Mesenchymal stem cell (in vitro differentiated cells and primary cell): ENCODE results near the gene LRP8.
A peak's percentile ranks its signal among the peaks of the same experiment; 100 is the strongest.

ENCODE experiments used
- DNase-seq: peaks from one replicate; pipeline ENCODE4 v3.0.0-alpha.2; 2013
- H2AFZ ChIP-seq: one replicate; pipeline ENCODE4 v1.6.1; 2013; ENCODE audit warnings: low read depth, mild to moderate bottlenecking, control low read depth, inconsistent platforms, low read length, moderate library complexity
- H2AK5ac ChIP-seq: 2 replicates; pipeline ENCODE4 v1.6.1; 2013; ENCODE audit warnings: low read length, moderate library complexity, mild to moderate bottlenecking, inconsistent platforms; ENCODE audit not compliant: severe bottlenecking
- H2BK120ac ChIP-seq: one replicate; pipeline ENCODE4 v1.6.1; 2013; ENCODE audit warnings: low read depth, mild to moderate bottlenecking, inconsistent platforms, low read length, moderate library complexity
- H2BK12ac ChIP-seq, 2 experiments: one replicate each; pipeline ENCODE4 v1.6.1; 2013; ENCODE audit warnings: inconsistent platforms in 2 of 2, low read length in 2 of 2, mild to moderate bottlenecking in 2 of 2, moderate library complexity in 2 of 2, control low read depth in 1 of 2
- H2BK15ac ChIP-seq: one replicate; pipeline ENCODE4 v1.6.1; 2013; ENCODE audit warnings: mild to moderate bottlenecking, low read depth, inconsistent platforms; ENCODE audit not compliant: poor library complexity, severe bottlenecking
- H2BK5ac ChIP-seq: 2 replicates; pipeline ENCODE4 v1.6.1; 2013; ENCODE audit warnings: low read depth, mild to moderate bottlenecking, low read length, control low read depth, inconsistent platforms; ENCODE audit not compliant: poor library complexity, severe bottlenecking
- H3K14ac ChIP-seq, 2 experiments: one replicate each; pipeline ENCODE4 v1.6.1; 2013; ENCODE audit warnings: inconsistent platforms in 2 of 2, low read length in 2 of 2, control low read depth in 1 of 2, mild to moderate bottlenecking in 1 of 2, moderate library complexity in 1 of 2
- H3K18ac ChIP-seq, 2 experiments: one replicate each; pipeline ENCODE4 v1.6.1; 2013; ENCODE audit warnings: inconsistent platforms in 2 of 2, low read length in 2 of 2, control low read depth in 1 of 2, low read depth in 1 of 2, mild to moderate bottlenecking in 1 of 2
- H3K23ac ChIP-seq, 2 experiments: one replicate each; pipeline ENCODE4 v1.6.1; 2013; ENCODE audit warnings: inconsistent platforms in 2 of 2, low read length in 2 of 2, mild to moderate bottlenecking in 2 of 2, moderate library complexity in 2 of 2, control low read depth in 1 of 2
- H3K27ac ChIP-seq: 2 replicates; pipeline ENCODE4 v1.5.1; 2013; ENCODE audit warnings: mild to moderate bottlenecking, moderate library complexity, low read length, control low read depth, inconsistent platforms; ENCODE audit not compliant: poor library complexity, severe bottlenecking
- H3K27me3 ChIP-seq, 2 experiments: 2 replicates each; pipeline versions ENCODE4 v1.6.1 to v1.7.0; 2013; ENCODE audit warnings: low read length in 2 of 2, mild to moderate bottlenecking in 2 of 2, moderate library complexity in 2 of 2, control low read depth in 1 of 2, inconsistent platforms in 1 of 2; ENCODE audit not compliant: control insufficient read depth in 1 of 2, insufficient read depth in 1 of 2
- H3K36me3 ChIP-seq, 2 experiments: 2 replicates each; pipeline versions ENCODE4 v1.6.1 to v1.7.0; 2013; ENCODE audit warnings: low read length in 2 of 2, control low read depth in 1 of 2, inconsistent platforms in 1 of 2, low read depth in 1 of 2, mild to moderate bottlenecking in 1 of 2; ENCODE audit not compliant: insufficient read depth in 2 of 2, control insufficient read depth in 1 of 2
- H3K4ac ChIP-seq, 2 experiments: one replicate each; pipeline ENCODE4 v1.6.1; 2013; ENCODE audit warnings: inconsistent platforms in 2 of 2, low read length in 2 of 2, mild to moderate bottlenecking in 2 of 2, moderate library complexity in 2 of 2, control low read depth in 1 of 2, low read depth in 1 of 2
- H3K4me1 ChIP-seq: 2 replicates; pipeline ENCODE4 v1.6.1; 2013; ENCODE audit warnings: low read depth, low read length, control low read depth; ENCODE audit not compliant: control insufficient read depth, insufficient read depth
- H3K4me2 ChIP-seq: 2 replicates; pipeline ENCODE4 v1.6.1; 2013; ENCODE audit warnings: low read length, mild to moderate bottlenecking, inconsistent platforms; ENCODE audit not compliant: poor library complexity, severe bottlenecking
- H3K4me3 ChIP-seq, 2 experiments: 2 replicates each; pipeline versions ENCODE4 v1.5.1 to v1.7.0; 2013; ENCODE audit warnings: low read length in 2 of 2, mild to moderate bottlenecking in 2 of 2, control low read depth in 1 of 2, low read depth in 1 of 2; ENCODE audit not compliant: insufficient read depth in 1 of 2
- H3K79me1 ChIP-seq: replicated peaks from 2 replicates; pipeline ENCODE4 v1.6.1; 2013; ENCODE audit warnings: mild to moderate bottlenecking, control low read depth, low read length, inconsistent platforms; ENCODE audit not compliant: poor library complexity, severe bottlenecking
- H3K9ac ChIP-seq: 2 replicates; pipeline ENCODE4 v1.7.0; 2013; ENCODE audit warnings: mild to moderate bottlenecking, low read length, moderate library complexity
- H3K9me3 ChIP-seq: 2 replicates; pipeline ENCODE4 v1.7.0; 2013; ENCODE audit warnings: mild to moderate bottlenecking, low read length; ENCODE audit not compliant: control insufficient read depth
- H4K8ac ChIP-seq: one replicate; pipeline ENCODE4 v1.6.1; 2013; ENCODE audit warnings: inconsistent platforms, mild to moderate bottlenecking, low read length, moderate library complexity
- H4K91ac ChIP-seq: one replicate; pipeline ENCODE4 v1.6.1; 2013; ENCODE audit warnings: mild to moderate bottlenecking, low read length, inconsistent platforms
- WGBS: methylation state at CpG from one replicate; pipeline ENCODE4 v1.1.7; 2013; ENCODE audit warnings: mixed read lengths; 5-methylcytosine and 5-hydroxymethylcytosine counted together

The LRP8 gene

DNA sequence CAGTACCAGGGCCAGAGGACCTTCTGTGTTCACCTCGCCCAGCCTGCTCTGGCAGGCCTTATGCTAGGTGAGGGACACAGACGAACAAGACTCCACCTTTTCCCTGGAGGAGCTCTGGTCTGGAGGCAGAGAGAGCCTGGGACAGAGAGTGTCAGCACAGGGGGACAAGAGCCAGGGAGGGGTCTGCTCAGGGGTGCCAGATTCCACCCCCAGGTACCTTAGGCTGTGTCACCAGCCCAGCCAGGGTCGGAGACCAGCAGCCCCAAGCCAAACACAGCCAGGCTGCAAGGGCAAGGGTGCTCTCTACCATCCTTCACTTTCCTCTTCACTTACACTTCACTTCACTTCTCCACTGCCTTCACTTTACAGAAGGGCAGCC lies 4.3 kb upstream of the LRP8 start:
- WGBS, result 89% methylated on average over 3 of the region's 3 CpGs
- Histone ChIP-seq H3K9ac (no peak overlapping the region), H4K91ac (no peak overlapping the region), H3K79me1 (peaks cover under 1% of the 10 kb centered on the region), H3K4me3 (no peak overlapping the region), H3K23ac (no peak overlapping the region), H3K14ac (peak overlapping the region in 1 of 2 experiments; percentile 68), H2BK5ac (no peak overlapping the region), H2BK12ac (no peak overlapping the region), H3K4ac (no peak overlapping the region), H3K27ac (no peak overlapping the region), H2BK120ac (no peak overlapping the region), H2AFZ (no peak overlapping the region), H2BK15ac (no peak overlapping the region), H3K27me3 (peaks cover 0 to 9% of the 10 kb centered on the region in 2 experiments), H3K4me2 (no peak overlapping the region), H2AK5ac (no peak overlapping the region), H3K18ac (no peak overlapping the region), H3K9me3 (no peaks in the 10 kb centered on the region), H3K4me1 (peaks cover 12% of the 10 kb centered on the region), H3K36me3 (no peaks in the 10 kb centered on the region), H4K8ac (no peak overlapping the region)
- no peak for DNase-seq

- Histone ChIP-seq H2BK12ac (no peak overlapping the region), H4K91ac (no peak overlapping the region), H3K27me3 (peaks cover 0 to 6% of the 10 kb centered on the region in 2 experiments), H3K23ac (no peak overlapping the region), H3K4ac (no peak overlapping the region), H3K14ac (peak overlapping the region in 1 of 2 experiments; percentile 68), H3K4me2 (no peak overlapping the region), H3K9ac (no peak overlapping the region), H3K27ac (no peak overlapping the region), H3K79me1 (peaks cover 1% of the 10 kb centered on the region), H4K8ac (no peak overlapping the region), H2BK5ac (no peak overlapping the region), H2BK15ac (no peak overlapping the region), H3K36me3 (no peaks in the 10 kb centered on the region), H3K4me1 (peaks cover 17% of the 10 kb centered on the region), H3K4me3 (no peak overlapping the region), H3K9me3 (no peaks in the 10 kb centered on the region), H2BK120ac (no peak overlapping the region), H2AFZ (no peak overlapping the region), H2AK5ac (no peak overlapping the region), H3K18ac (no peak overlapping the region)
- no peak for DNase-seq
- WGBS, result 90% methylated on average over 7 of the region's 7 CpGs
Observed at GRCh38 chr1:53331446-53332185, 3.7 kb upstream of the LRP8 start.

GRCh38 chr1:53330819-53331218 lies 2.9 kb upstream of the LRP8 start:
- no peak for DNase-seq
- no peak overlapping the region for H3K18ac ChIP-seq
- H3K36me3 ChIP-seq, result no peaks in the 10 kb centered on the region
- H2BK12ac ChIP-seq, result no peak overlapping the region
- no peak overlapping the region for H4K8ac ChIP-seq
- H3K27me3 ChIP-seq, result no peaks in the 10 kb centered on the region
- no peak overlapping the region for H2BK120ac ChIP-seq
- H2AK5ac ChIP-seq, result no peak overlapping the region
- H2BK15ac ChIP-seq, result no peak overlapping the region
- no peak overlapping the region for H3K27ac ChIP-seq
- H4K91ac ChIP-seq, result no peak overlapping the region
- peaks cover 1% of the 10 kb centered on the region for H3K79me1 ChIP-seq
- H2BK5ac ChIP-seq, result no peak overlapping the region
- no peak overlapping the region for H3K9ac ChIP-seq
- peaks cover 21% of the 10 kb centered on the region for H3K4me1 ChIP-seq
- H3K23ac ChIP-seq, result no peak overlapping the region
- H3K4me3 ChIP-seq, result no peak overlapping the region
- no peak overlapping the region for H3K14ac ChIP-seq
- no peak overlapping the region for H3K4me2 ChIP-seq
- H3K4ac ChIP-seq, result no peak overlapping the region
- no peaks in the 10 kb centered on the region for H3K9me3 ChIP-seq
- WGBS, result 85% methylated on average over 5 of the region's 5 CpGs
- H2AFZ ChIP-seq, result no peak overlapping the region

- H3K27me3 ChIP-seq, result no peaks in the 10 kb centered on the region
- H3K4me1 ChIP-seq, result peaks cover 25% of the 10 kb centered on the region
- WGBS, result 36% methylated on average over 34 of the region's 35 CpGs
- no peak overlapping the region for H2BK15ac ChIP-seq
- peak overlapping the region; percentile 94 for H2AFZ ChIP-seq
- peaks cover 0 to 4% of the 10 kb centered on the region in 2 experiments for H3K36me3 ChIP-seq
- H2BK5ac ChIP-seq, result no peak overlapping the region
- H3K14ac ChIP-seq, result no peak overlapping the region
- H3K9ac ChIP-seq, result peak overlapping the region; percentile 59
- H4K8ac ChIP-seq, result no peak overlapping the region
- peaks cover 6% of the 10 kb centered on the region for H3K79me1 ChIP-seq
- no peak overlapping the region for H4K91ac ChIP-seq
- H3K27ac ChIP-seq, result no peak overlapping the region
- peak overlapping the region in 1 of 2 experiments; percentile 12 for H2BK12ac ChIP-seq
- DNase-seq, result peak; percentile 24
- no peak overlapping the region for H3K23ac ChIP-seq
- H3K4ac ChIP-seq, result no peak overlapping the region
- no peaks in the 10 kb centered on the region for H3K9me3 ChIP-seq
- H3K4me3 ChIP-seq, result peak overlapping the region; percentile 69 to 72
- H3K4me2 ChIP-seq, result peak overlapping the region; percentile 78
- H3K18ac ChIP-seq, result peak overlapping the region in 1 of 2 experiments; percentile 94
- no peak overlapping the region for H2AK5ac ChIP-seq
- no peak overlapping the region for H2BK120ac ChIP-seq
Observed at GRCh38 chr1:53328541-53329499, 950 bp upstream of the LRP8 start.
